Tibial nerve (tissue), 4 donors: Measurements from ENCODE around the gene L3MBTL4. TPM values are rescaled to one million over a fixed set of nuclear protein-coding genes. Genes with fewer than 3 reads are reported as not detected.

Source experiments
- DNase-seq, 2 donors: peaks; one replicate each; pipeline ENCODE4 v3.0.0-alpha.2; 2019; ENCODE audit warnings: low spot score in 2 of 2
- H3K27ac ChIP-seq, 4 donors: fragments of 200-600 bp; sonication (generic) in 3 of 4; one replicate each; pipeline ENCODE4 v1.5.1; 2017 to 2019; ENCODE audit warnings: mild to moderate bottlenecking in 1 of 4
- H3K27me3 ChIP-seq, 2 donors: fragments of 200-600 bp; sonication (generic) in 1 of 2; one replicate each; pipeline versions ENCODE4 v1.5.1 to v1.6.0; 2017 to 2019
- H3K36me3 ChIP-seq, 3 donors: fragments of 200-600 bp; sonication (generic); one replicate each; pipeline ENCODE4 v1.5.1; 2018 to 2019
- H3K4me1 ChIP-seq, 4 donors: fragments of 200-600 bp; sonication (generic) in 3 of 4; one replicate each; pipeline ENCODE4 v1.5.1; 2017 to 2019
- H3K4me3 ChIP-seq, 4 donors: fragments of 200-600 bp; sonication (generic) in 3 of 4; one replicate each; pipeline ENCODE4 v1.5.1; 2017 to 2019; ENCODE audit warnings: mild to moderate bottlenecking in 1 of 4, moderate library complexity in 1 of 4
- H3K9me3 ChIP-seq, 4 donors: fragments of 200-600 bp; sonication (generic) in 3 of 4; one replicate each; pipeline ENCODE4 v1.5.1; 2017 to 2019
- CTCF ChIP-seq, 5 experiments: fragments of 200-600 bp in 3 of 5; fragments of 450-650 bp in 2 of 5; sonication (generic) in 3 of 5; IDR thresholded peaks; one replicate each; pipeline ENCODE4 v1.5.1; 2016 to 2019; ENCODE audit warnings: antibody characterized with exemption in 5 of 5, mild to moderate bottlenecking in 3 of 5, moderate library complexity in 2 of 5
- EP300 ChIP-seq, 2 donors: sonication (generic); formaldehyde crosslinking; IDR thresholded peaks; one replicate each; pipeline ENCODE4 v1.6.1; 2017; ENCODE audit warnings: antibody characterized with exemption in 2 of 2, mild to moderate bottlenecking in 1 of 2
- POLR2A ChIP-seq, 2 donors: fragments of 450-650 bp; IDR thresholded peaks; one replicate each; pipeline ENCODE4 v1.6.1; 2017; ENCODE audit warnings: antibody characterized with exemption in 2 of 2, mild to moderate bottlenecking in 2 of 2, moderate library complexity in 2 of 2
- WGBS, 2 donors: methylation state at CpG; one replicate each; pipeline ENCODE4 v1.1.5; 2018; 5-methylcytosine and 5-hydroxymethylcytosine counted together
- total RNA-seq, 4 donors: library from RNA; depleted of rRNA; stranded (reverse); fragments of >200 nt; gene quantifications; one replicate each; pipeline ENCODE4 v1.1.0, GENCODE V29; 2016

The L3MBTL4 gene
- total RNA-seq, 4 donors from 2014 or later: 6.3 to 9.0 (median 8.1) TPM

GRCh38 chr18:6109743-6110142 lies 305.0 kb downstream of the L3MBTL4 start:
- Histone ChIP-seq H3K27ac (no peak overlapping the region), H3K9me3 (no peaks in the 10 kb centered on the region), H3K27me3 (no peaks in the 10 kb centered on the region), H3K4me3 (no peak overlapping the region), H3K36me3 (no peaks in the 10 kb centered on the region), H3K4me1 (peaks cover 0 to 9% (median 0%) of the 10 kb centered on the region in 4 donors)
- 62 to 70% methylated on average over 6 of the region's 6 CpGs for WGBS, 2 donors
- TF ChIP-seq EP300 (IDR thresholded peaks at IDR 0.05): no peak
- no peak for TF ChIP-seq POLR2A (IDR thresholded peaks at IDR 0.05)
- no peak for TF ChIP-seq CTCF (IDR thresholded peaks at IDR 0.05)
- no peak for DNase-seq

GRCh38 chr18:6107794-6108193 lies 306.9 kb downstream of the L3MBTL4 start:
- H3K4me1 ChIP-seq: peaks cover 0 to 9% (median 0%) of the 10 kb centered on the region in 4 donors
- WGBS, 2 donors: 81 to 91% methylated on average over 6 of the region's 6 CpGs

GRCh38 chr18:6106091-6106685 lies 308.5 kb downstream of the L3MBTL4 start:
- H3K27ac ChIP-seq: no peak overlapping the region
- H3K4me3 ChIP-seq: no peak overlapping the region
- H3K9me3 ChIP-seq: no peaks in the 10 kb centered on the region
- H3K4me1 ChIP-seq: peaks cover 0 to 9% (median 0%) of the 10 kb centered on the region in 4 donors
- DNase-seq: no peak
- H3K36me3 ChIP-seq: no peaks in the 10 kb centered on the region
- TF ChIP-seq EP300 (IDR thresholded peaks at IDR 0.05) (no peak), POLR2A (IDR thresholded peaks at IDR 0.05) (no peak), CTCF (IDR thresholded peaks at IDR 0.05) (no peak)
- no peaks in the 10 kb centered on the region for H3K27me3 ChIP-seq
- WGBS, 2 donors: 12 to 24% methylated on average over 1 of the region's 1 CpG

More at GRCh38 chr18:6107794-6108193, 306.9 kb downstream of the L3MBTL4 start:
- Histone ChIP-seq H3K27ac (no peak overlapping the region), H3K4me3 (no peak overlapping the region), H3K27me3 (no peaks in the 10 kb centered on the region), H3K36me3 (no peaks in the 10 kb centered on the region), H3K9me3 (no peaks in the 10 kb centered on the region)
- no peak for DNase-seq
- TF ChIP-seq POLR2A (IDR thresholded peaks at IDR 0.05) (no peak), EP300 (IDR thresholded peaks at IDR 0.05) (no peak), CTCF (IDR thresholded peaks at IDR 0.05) (no peak)

GRCh38 chr18:6103741-6104140 lies 311.0 kb downstream of the L3MBTL4 start:
- no peaks in the 10 kb centered on the region for H3K27me3 ChIP-seq
- H3K27ac ChIP-seq: no peak overlapping the region
- peaks cover 0 to 9% (median 0%) of the 10 kb centered on the region in 4 donors for H3K4me1 ChIP-seq
- no peak for DNase-seq
- H3K4me3 ChIP-seq: no peak overlapping the region
- 58 to 66% methylated on average over 3 of the region's 3 CpGs for WGBS, 2 donors
- H3K36me3 ChIP-seq: no peaks in the 10 kb centered on the region
- TF ChIP-seq POLR2A (IDR thresholded peaks at IDR 0.05): no peak
- no peak for TF ChIP-seq CTCF (IDR thresholded peaks at IDR 0.05)
- TF ChIP-seq EP300 (IDR thresholded peaks at IDR 0.05): no peak
- no peaks in the 10 kb centered on the region for H3K9me3 ChIP-seq

- no peaks in the 10 kb centered on the region for H3K27me3 ChIP-seq
- TF ChIP-seq POLR2A (IDR thresholded peaks at IDR 0.05): no peak
- no peak for TF ChIP-seq EP300 (IDR thresholded peaks at IDR 0.05)
- TF ChIP-seq CTCF (IDR thresholded peaks at IDR 0.05): no peak
- DNase-seq: no peak
- no peak overlapping the region for H3K27ac ChIP-seq
- no peaks in the 10 kb centered on the region for H3K9me3 ChIP-seq
- peaks cover 0 to 5% (median 0%) of the 10 kb centered on the region in 3 donors for H3K36me3 ChIP-seq
- H3K4me1 ChIP-seq: no peaks in the 10 kb centered on the region
- no peak overlapping the region for H3K4me3 ChIP-seq
Observed at GRCh38 chr18:6096730-6097129, 318.0 kb downstream of the L3MBTL4 start.
